HepG2 (cell line): Measurements from ENCODE around the gene KAT2A. TPM values are rescaled to one million over a fixed set of nuclear protein-coding genes. Genes with fewer than 3 reads are reported as not detected.

ENCODE experiments used
- AGO2 ChIP-seq: fragments of 200-400 bp; formaldehyde crosslinking; optimal IDR thresholded peaks from 2 replicates; pipeline ENCODE3; 2017; ENCODE audit warnings: mild to moderate bottlenecking, low read depth, low read length, moderate library complexity
- BCL3 ChIP-seq: sonication (generic); formaldehyde crosslinking; IDR thresholded peaks from 2 replicates; pipeline ENCODE4 v1.5.1; 2020; ENCODE audit warnings: mild to moderate bottlenecking, missing genetic modification reagents, moderate library complexity
- CEBPG ChIP-seq: IDR thresholded peaks from 2 replicates; pipeline ENCODE4 v1.6.1; 2016
- ETV5 ChIP-seq: IDR thresholded peaks from 2 replicates; pipeline ENCODE4 v1.6.1; 2018; ENCODE audit warnings: missing biosample characterization, missing genetic modification reagents, inconsistent platforms, borderline replicate concordance
- FOXK1 ChIP-seq: sonication (generic); formaldehyde crosslinking; IDR thresholded peaks from 2 replicates; pipeline ENCODE4 v1.4.0; 2020; ENCODE audit warnings: low read depth, missing genetic modification reagents, borderline replicate concordance
- HES4 ChIP-seq: sonication (generic); formaldehyde crosslinking; IDR thresholded peaks from 2 replicates; pipeline ENCODE4 v1.9.0; 2021; ENCODE audit warnings: mild to moderate bottlenecking, missing genetic modification reagents, borderline replicate concordance
- RBFOX2 ChIP-seq: fragments of 200-400 bp; formaldehyde crosslinking; IDR thresholded peaks from 2 replicates; pipeline ENCODE4 v1.6.1; 2017; ENCODE audit warnings: low read depth, mild to moderate bottlenecking, low read length
- SIN3B ChIP-seq: fragments of 150-350 bp; IDR thresholded peaks from 2 replicates; pipeline ENCODE4 v1.6.1; 2014; ENCODE audit warnings: low read length
- STAT6 ChIP-seq: sonication (generic); formaldehyde crosslinking; IDR thresholded peaks from 2 replicates; pipeline ENCODE4 v1.4.0; 2020; ENCODE audit warnings: missing genetic modification reagents, mild to moderate bottlenecking, borderline replicate concordance
- SYNCRIP ChIP-seq: fragments of 200-400 bp; formaldehyde crosslinking; IDR thresholded peaks from 2 replicates; pipeline ENCODE4 v1.6.1; 2018; ENCODE audit warnings: mild to moderate bottlenecking, low read depth, low read length; ENCODE audit not compliant: insufficient read depth
- ZBTB33 ChIP-seq: sonication (generic); formaldehyde crosslinking; IDR thresholded peaks from 2 replicates; pipeline ENCODE4 v1.4.0; 2020; ENCODE audit warnings: missing genetic modification reagents
- ZFAT ChIP-seq: sonication (generic); formaldehyde crosslinking; conservative IDR thresholded peaks from 2 replicates; pipeline ENCODE4 v1.8.1; 2023; ENCODE audit warnings: missing genetic modification reagents, inconsistent platforms
- ZGPAT ChIP-seq: IDR thresholded peaks from 2 replicates; pipeline ENCODE4 v1.6.1; 2016; ENCODE audit warnings: mild to moderate bottlenecking
- ZNF101 ChIP-seq: sonication (generic); formaldehyde crosslinking; IDR thresholded peaks from 2 replicates; pipeline ENCODE4 v1.4.0; 2020; ENCODE audit warnings: mild to moderate bottlenecking, low read depth, missing genetic modification reagents, borderline replicate concordance
- ZNF12 ChIP-seq: sonication (generic); formaldehyde crosslinking; IDR thresholded peaks from 2 replicates; pipeline ENCODE4 v1.5.0; 2020; ENCODE audit warnings: missing genetic modification reagents
- ZNF687 ChIP-seq: sonication (generic); formaldehyde crosslinking; IDR thresholded peaks from 2 replicates; pipeline ENCODE4 v1.5.1; 2020; ENCODE audit warnings: mild to moderate bottlenecking, missing genetic modification reagents, moderate library complexity
- polyA plus RNA-seq, 8 experiments: library from polyadenylated mRNA; depleted of rRNA in 3 of 8; stranded (reverse) in 7 of 8; unstranded in 1 of 8; fragments of >200 nt; fragmentation: Illumina TruSeq in 4 of 8; extraction: Trizol in 4 of 8; gene quantifications; 2 replicates each; pipeline versions ENCODE4 v1.2.1 to v1.2.3, GENCODE V29; 2011 to 2016; ENCODE audit warnings: low read depth in 4 of 8, missing spikeins in 1 of 8, mixed read lengths in 1 of 8; ENCODE audit not compliant: insufficient read depth in 1 of 8
- total RNA-seq, 5 experiments: library from RNA; depleted of rRNA; stranded (reverse); fragments of >200 nt; fragmentation: Illumina TruSeq; extraction: Trizol; gene quantifications; 2 replicates each; pipeline ENCODE4 v1.2.3, GENCODE V29; 2016; ENCODE audit warnings: low read depth in 1 of 5

The KAT2A gene
- total and polyA plus RNA-seq, 2 of the 13 experiments (the other 11 are each of a cell fraction or from before 2014, with no cell fraction given): 29.1 to 90.4 TPM

- TF ChIP-seq ZNF687 (CRISPR knock-in tag) (peak; percentile 72), ZGPAT (peak; percentile 92), SIN3B (no peak), RBFOX2 (no peak), ZNF101 (CRISPR knock-in tag) (0 out of 2 replicates have a peak, but pooled peaks have one; percentile 23), ZFAT (no peak), AGO2 (no peak), HES4 (CRISPR knock-in tag) (no peak), ZNF12 (no peak), FOXK1 (CRISPR knock-in tag) (peak; percentile 63; the same call in 1 of the 2 replicates), STAT6 (no peak), ZBTB33 (CRISPR knock-in tag) (peak; percentile 29; the same call in 1 of the 2 replicates), CEBPG (CRISPR knock-in tag) (no peak), ETV5 (CRISPR knock-in tag) (peak; percentile 99), SYNCRIP (no peak), BCL3 (CRISPR knock-in tag) (no peak)
These were observed 14.8 kb upstream of the KAT2A start (continued) for GRCh38 chr17:42135664-42136653.
